HepG2 (cell line): ENCODE results near the gene HNRNPH3. TPM values are rescaled to one million over a fixed set of nuclear protein-coding genes. Genes with fewer than 3 reads are reported as not detected.
A peak's percentile ranks its signal among the peaks of the same experiment; 100 is the strongest.

Source experiments
- CEBPG ChIP-seq: IDR thresholded peaks from 2 replicates; pipeline ENCODE4 v1.6.1; 2016
- GPN1 ChIP-seq: sonication (generic); formaldehyde crosslinking; IDR thresholded peaks from 2 replicates; pipeline ENCODE4 v1.5.1; 2020; ENCODE audit warnings: missing genetic modification reagents, borderline replicate concordance
- HNRNPL ChIP-seq: fragments of 200-400 bp; formaldehyde crosslinking; IDR thresholded peaks from 2 replicates; pipeline ENCODE4 v1.6.1; 2017; ENCODE audit warnings: mild to moderate bottlenecking, low read depth, low read length
- HOXA7 ChIP-seq: sonication (generic); formaldehyde crosslinking; IDR thresholded peaks from 2 replicates; pipeline ENCODE4 v1.8.1; 2022; ENCODE audit warnings: mild to moderate bottlenecking, missing genetic modification reagents, moderate library complexity
- MLLT10 ChIP-seq: sonication (generic); formaldehyde crosslinking; IDR thresholded peaks from 2 replicates; pipeline ENCODE4 v1.4.0; 2020; ENCODE audit warnings: missing genetic modification reagents
- POLR2A ChIP-seq, 2 experiments: IDR thresholded peaks; 2 replicates each; pipeline ENCODE4 v1.6.1; 2011; ENCODE audit warnings: low read depth in 2 of 2, low read length in 2 of 2, mild to moderate bottlenecking in 1 of 2, moderate library complexity in 1 of 2; ENCODE audit not compliant: insufficient read depth in 1 of 2
- RBM39 ChIP-seq: fragments of 200-400 bp; formaldehyde crosslinking; IDR thresholded peaks from one replicate; pipeline ENCODE4 v1.6.1; 2018; ENCODE audit warnings: antibody characterized with exemption, mild to moderate bottlenecking, low read depth, low read length; ENCODE audit not compliant: poor library complexity, severe bottlenecking
- RCOR2 ChIP-seq: IDR thresholded peaks from 2 replicates; pipeline ENCODE4 v1.6.1; 2016; ENCODE audit warnings: missing biosample characterization, missing genetic modification reagents
- SMYD3 ChIP-seq: sonication (generic); formaldehyde crosslinking; IDR thresholded peaks from 2 replicates; pipeline ENCODE4 v1.8.1; 2023; ENCODE audit warnings: mild to moderate bottlenecking, missing genetic modification reagents
- TBL1XR1 ChIP-seq: fragments of 150-350 bp; IDR thresholded peaks from 2 replicates; pipeline ENCODE4 v1.6.1; 2014; ENCODE audit warnings: borderline replicate concordance, low read length; ENCODE audit not compliant: partially characterized antibody
- ZFP37 ChIP-seq: sonication (generic); formaldehyde crosslinking; IDR thresholded peaks from 2 replicates; pipeline ENCODE4 v1.4.0; 2020; ENCODE audit warnings: missing genetic modification reagents, borderline replicate concordance
- ZNF558 ChIP-seq: sonication (generic); formaldehyde crosslinking; IDR thresholded peaks from 2 replicates; pipeline ENCODE4 v1.9.0; 2022; ENCODE audit warnings: mild to moderate bottlenecking, missing genetic modification reagents, borderline replicate concordance
- ZNF713 ChIP-seq: sonication (generic); formaldehyde crosslinking; IDR thresholded peaks from 2 replicates; pipeline ENCODE4 v1.4.0; 2020; ENCODE audit warnings: mild to moderate bottlenecking, missing genetic modification reagents
- ZNF792 ChIP-seq: IDR thresholded peaks from 2 replicates; pipeline ENCODE4 v1.6.1; 2016
- ZNF841 ChIP-seq: sonication (generic); formaldehyde crosslinking; IDR thresholded peaks from 2 replicates; pipeline ENCODE4 v1.8.1; 2023; ENCODE audit warnings: missing genetic modification reagents, borderline replicate concordance
- polyA plus RNA-seq, 8 experiments: library from polyadenylated mRNA; depleted of rRNA in 3 of 8; stranded (reverse) in 7 of 8; unstranded in 1 of 8; fragments of >200 nt; fragmentation: Illumina TruSeq in 4 of 8; extraction: Trizol in 4 of 8; gene quantifications; 2 replicates each; pipeline versions ENCODE4 v1.2.1 to v1.2.3, GENCODE V29; 2011 to 2016; ENCODE audit warnings: low read depth in 4 of 8, missing spikeins in 1 of 8, mixed read lengths in 1 of 8; ENCODE audit not compliant: insufficient read depth in 1 of 8
- total RNA-seq, 5 experiments: library from RNA; depleted of rRNA; stranded (reverse); fragments of >200 nt; fragmentation: Illumina TruSeq; extraction: Trizol; gene quantifications; 2 replicates each; pipeline ENCODE4 v1.2.3, GENCODE V29; 2016; ENCODE audit warnings: low read depth in 1 of 5
- TF ChIP-seq, protein P1 (sequence below): sonication (generic); formaldehyde crosslinking; IDR thresholded peaks from 2 replicates; pipeline ENCODE4 v1.5.1; 2020; ENCODE audit warnings: missing genetic modification reagents, mild to moderate bottlenecking, borderline replicate concordance
- TF ChIP-seq, protein P2 (sequence below): sonication (generic); formaldehyde crosslinking; IDR thresholded peaks from 2 replicates; pipeline ENCODE4 v1.4.0; 2020; ENCODE audit warnings: mild to moderate bottlenecking, missing genetic modification reagents
- TF ChIP-seq, protein P3 (sequence below): sonication (generic); formaldehyde crosslinking; IDR thresholded peaks from 2 replicates; pipeline ENCODE4 v1.4.0; 2020; ENCODE audit warnings: missing genetic modification reagents
- TF ChIP-seq, protein P4 (sequence below): IDR thresholded peaks from 2 replicates; pipeline ENCODE4 v1.6.1; 2016; ENCODE audit warnings: low read depth
- TF ChIP-seq, protein P5 (sequence below): sonication (generic); formaldehyde crosslinking; IDR thresholded peaks from 2 replicates; pipeline ENCODE4 v1.8.1; 2023; ENCODE audit warnings: mild to moderate bottlenecking, missing genetic modification reagents

HNRNPH3 gene
- total and polyA plus RNA-seq, 2 of the 13 experiments (the other 11 are each of a cell fraction or from before 2014, with no cell fraction given): 46.0 to 47.7 TPM

DNA sequence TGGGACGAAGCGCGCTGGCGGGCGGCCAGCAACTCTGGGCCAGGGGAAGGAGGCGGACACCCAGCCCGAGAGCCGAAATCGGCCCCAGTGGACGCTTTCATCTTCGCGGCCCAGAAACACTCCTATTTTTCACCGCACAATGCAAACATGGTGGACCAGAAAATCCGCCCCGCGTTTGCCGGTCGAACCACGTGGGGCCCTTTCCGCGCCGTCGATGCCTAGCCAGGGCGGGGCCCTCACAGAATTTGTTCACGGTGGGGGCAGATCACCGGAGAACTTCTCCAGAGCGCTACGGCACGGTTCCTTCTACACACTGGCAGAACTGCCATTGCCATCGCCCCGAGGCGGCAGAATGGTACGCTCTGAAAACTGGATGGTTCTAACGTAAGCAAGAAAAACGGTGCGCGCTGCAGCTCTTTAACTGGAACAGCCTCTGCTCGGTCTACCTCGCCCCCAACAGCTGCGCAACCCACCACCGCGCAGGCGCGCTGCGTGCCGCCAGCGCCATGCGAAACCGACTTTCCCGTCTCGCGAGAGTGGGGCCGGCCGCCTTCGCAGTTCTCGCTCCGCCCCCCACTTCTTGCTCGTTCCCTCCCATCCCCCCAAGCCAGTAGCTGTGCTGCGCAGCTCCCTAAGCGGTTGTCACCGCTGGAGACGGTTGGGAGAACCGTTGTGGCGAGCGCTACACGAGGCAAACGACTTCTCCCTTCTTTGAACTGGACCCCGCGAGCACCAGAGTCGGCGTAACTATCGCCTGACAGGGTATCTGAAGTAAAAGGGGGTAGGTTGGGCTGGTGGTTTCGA, at the start of gene HNRNPH3 (continued):
- peak; percentile 91 for TF ChIP-seq RBM39
- TF ChIP-seq RCOR2: no peak
- TF ChIP-seq, protein P1, sequence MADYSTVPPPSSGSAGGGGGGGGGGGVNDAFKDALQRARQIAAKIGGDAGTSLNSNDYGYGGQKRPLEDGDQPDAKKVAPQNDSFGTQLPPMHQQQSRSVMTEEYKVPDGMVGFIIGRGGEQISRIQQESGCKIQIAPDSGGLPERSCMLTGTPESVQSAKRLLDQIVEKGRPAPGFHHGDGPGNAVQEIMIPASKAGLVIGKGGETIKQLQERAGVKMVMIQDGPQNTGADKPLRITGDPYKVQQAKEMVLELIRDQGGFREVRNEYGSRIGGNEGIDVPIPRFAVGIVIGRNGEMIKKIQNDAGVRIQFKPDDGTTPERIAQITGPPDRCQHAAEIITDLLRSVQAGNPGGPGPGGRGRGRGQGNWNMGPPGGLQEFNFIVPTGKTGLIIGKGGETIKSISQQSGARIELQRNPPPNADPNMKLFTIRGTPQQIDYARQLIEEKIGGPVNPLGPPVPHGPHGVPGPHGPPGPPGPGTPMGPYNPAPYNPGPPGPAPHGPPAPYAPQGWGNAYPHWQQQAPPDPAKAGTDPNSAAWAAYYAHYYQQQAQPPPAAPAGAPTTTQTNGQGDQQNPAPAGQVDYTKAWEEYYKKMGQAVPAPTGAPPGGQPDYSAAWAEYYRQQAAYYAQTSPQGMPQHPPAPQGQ (CRISPR knock-in tag): 0 out of 2 replicates have a peak, but pooled peaks have one; percentile 72
- no peak for TF ChIP-seq ZFP37 (CRISPR knock-in tag)
- TF ChIP-seq ZNF713: no peak
- peak; percentile 71; the same call in 1 of the 2 replicates for TF ChIP-seq HNRNPL
- TF ChIP-seq TBL1XR1: peak; percentile 78
- TF ChIP-seq, protein P2, sequence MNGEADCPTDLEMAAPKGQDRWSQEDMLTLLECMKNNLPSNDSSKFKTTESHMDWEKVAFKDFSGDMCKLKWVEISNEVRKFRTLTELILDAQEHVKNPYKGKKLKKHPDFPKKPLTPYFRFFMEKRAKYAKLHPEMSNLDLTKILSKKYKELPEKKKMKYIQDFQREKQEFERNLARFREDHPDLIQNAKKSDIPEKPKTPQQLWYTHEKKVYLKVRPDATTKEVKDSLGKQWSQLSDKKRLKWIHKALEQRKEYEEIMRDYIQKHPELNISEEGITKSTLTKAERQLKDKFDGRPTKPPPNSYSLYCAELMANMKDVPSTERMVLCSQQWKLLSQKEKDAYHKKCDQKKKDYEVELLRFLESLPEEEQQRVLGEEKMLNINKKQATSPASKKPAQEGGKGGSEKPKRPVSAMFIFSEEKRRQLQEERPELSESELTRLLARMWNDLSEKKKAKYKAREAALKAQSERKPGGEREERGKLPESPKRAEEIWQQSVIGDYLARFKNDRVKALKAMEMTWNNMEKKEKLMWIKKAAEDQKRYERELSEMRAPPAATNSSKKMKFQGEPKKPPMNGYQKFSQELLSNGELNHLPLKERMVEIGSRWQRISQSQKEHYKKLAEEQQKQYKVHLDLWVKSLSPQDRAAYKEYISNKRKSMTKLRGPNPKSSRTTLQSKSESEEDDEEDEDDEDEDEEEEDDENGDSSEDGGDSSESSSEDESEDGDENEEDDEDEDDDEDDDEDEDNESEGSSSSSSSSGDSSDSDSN (CRISPR knock-in tag): peak; percentile 68
- TF ChIP-seq MLLT10: no peak
- TF ChIP-seq, protein P3, sequence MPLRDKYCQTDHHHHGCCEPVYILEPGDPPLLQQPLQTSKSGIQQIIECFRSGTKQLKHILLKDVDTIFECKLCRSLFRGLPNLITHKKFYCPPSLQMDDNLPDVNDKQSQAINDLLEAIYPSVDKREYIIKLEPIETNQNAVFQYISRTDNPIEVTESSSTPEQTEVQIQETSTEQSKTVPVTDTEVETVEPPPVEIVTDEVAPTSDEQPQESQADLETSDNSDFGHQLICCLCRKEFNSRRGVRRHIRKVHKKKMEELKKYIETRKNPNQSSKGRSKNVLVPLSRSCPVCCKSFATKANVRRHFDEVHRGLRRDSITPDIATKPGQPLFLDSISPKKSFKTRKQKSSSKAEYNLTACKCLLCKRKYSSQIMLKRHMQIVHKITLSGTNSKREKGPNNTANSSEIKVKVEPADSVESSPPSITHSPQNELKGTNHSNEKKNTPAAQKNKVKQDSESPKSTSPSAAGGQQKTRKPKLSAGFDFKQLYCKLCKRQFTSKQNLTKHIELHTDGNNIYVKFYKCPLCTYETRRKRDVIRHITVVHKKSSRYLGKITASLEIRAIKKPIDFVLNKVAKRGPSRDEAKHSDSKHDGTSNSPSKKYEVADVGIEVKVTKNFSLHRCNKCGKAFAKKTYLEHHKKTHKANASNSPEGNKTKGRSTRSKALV (CRISPR knock-in tag): 0 out of 2 replicates have a peak, but pooled peaks have one; percentile 20
- 0 out of 2 replicates have a peak, but pooled peaks have one; percentile 76 for TF ChIP-seq HOXA7 (CRISPR knock-in tag)
- peak; percentile 95 for TF ChIP-seq ZNF792 (CRISPR knock-in tag)
- TF ChIP-seq ZNF841 (CRISPR knock-in tag): peak; percentile 78; the same call in 1 of the 2 replicates
- TF ChIP-seq, protein P4, sequence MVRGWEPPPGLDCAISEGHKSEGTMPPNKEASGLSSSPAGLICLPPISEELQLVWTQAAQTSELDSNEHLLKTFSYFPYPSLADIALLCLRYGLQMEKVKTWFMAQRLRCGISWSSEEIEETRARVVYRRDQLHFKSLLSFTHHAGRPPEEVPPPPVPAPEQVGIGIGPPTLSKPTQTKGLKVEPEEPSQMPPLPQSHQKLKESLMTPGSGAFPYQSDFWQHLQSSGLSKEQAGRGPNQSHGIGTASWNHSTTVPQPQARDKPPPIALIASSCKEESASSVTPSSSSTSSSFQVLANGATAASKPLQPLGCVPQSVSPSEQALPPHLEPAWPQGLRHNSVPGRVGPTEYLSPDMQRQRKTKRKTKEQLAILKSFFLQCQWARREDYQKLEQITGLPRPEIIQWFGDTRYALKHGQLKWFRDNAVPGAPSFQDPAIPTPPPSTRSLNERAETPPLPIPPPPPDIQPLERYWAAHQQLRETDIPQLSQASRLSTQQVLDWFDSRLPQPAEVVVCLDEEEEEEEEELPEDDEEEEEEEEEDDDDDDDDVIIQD (CRISPR knock-in tag): peak; percentile 98
- peak; percentile 85 for TF ChIP-seq CEBPG (CRISPR knock-in tag)
- TF ChIP-seq POLR2A (IDR thresholded peaks at IDR 0.05; ENCODE audit: insufficient read depth in 1 of 2, low read depth in 2 of 2, low read length in 2 of 2): peak; percentile 98 to 99
- TF ChIP-seq SMYD3: peak; percentile 47; the same call in 1 of the 2 replicates
- no peak for TF ChIP-seq ZNF558 (CRISPR knock-in tag)
- TF ChIP-seq GPN1 (CRISPR knock-in tag): no peak; the same call in 1 of the 2 replicates
- TF ChIP-seq, protein P5, sequence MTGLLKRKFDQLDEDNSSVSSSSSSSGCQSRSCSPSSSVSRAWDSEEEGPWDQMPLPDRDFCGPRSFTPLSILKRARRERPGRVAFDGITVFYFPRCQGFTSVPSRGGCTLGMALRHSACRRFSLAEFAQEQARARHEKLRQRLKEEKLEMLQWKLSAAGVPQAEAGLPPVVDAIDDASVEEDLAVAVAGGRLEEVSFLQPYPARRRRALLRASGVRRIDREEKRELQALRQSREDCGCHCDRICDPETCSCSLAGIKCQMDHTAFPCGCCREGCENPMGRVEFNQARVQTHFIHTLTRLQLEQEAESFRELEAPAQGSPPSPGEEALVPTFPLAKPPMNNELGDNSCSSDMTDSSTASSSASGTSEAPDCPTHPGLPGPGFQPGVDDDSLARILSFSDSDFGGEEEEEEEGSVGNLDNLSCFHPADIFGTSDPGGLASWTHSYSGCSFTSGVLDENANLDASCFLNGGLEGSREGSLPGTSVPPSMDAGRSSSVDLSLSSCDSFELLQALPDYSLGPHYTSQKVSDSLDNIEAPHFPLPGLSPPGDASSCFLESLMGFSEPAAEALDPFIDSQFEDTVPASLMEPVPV (CRISPR knock-in tag): peak; percentile 86
